Keratinocyte (primary cell): ENCODE measurements around the gene FAM114A1. TPM values are rescaled to one million over a fixed set of nuclear protein-coding genes. Genes with fewer than 3 reads are reported as not detected.

Source experiments
- DNase-seq: peaks from one replicate; pipeline ENCODE4 v3.0.0-alpha.2; 2011; ENCODE audit warnings: low read depth, missing footprints, low spot score
- FAIRE-seq: peaks from 2 replicates; lab custom pipeline; 2011; peaks lifted over from hg19 to GRCh38; lab: Jason Lieb, UNC
- H2AFZ ChIP-seq: 2 replicates; pipeline ENCODE4 v1.6.0; 2012; ENCODE audit warnings: low read length, control low read depth, inconsistent platforms; ENCODE audit not compliant: control insufficient read depth
- H3K27ac ChIP-seq: 2 replicates; pipeline ENCODE4 v1.5.1; 2011; ENCODE audit warnings: low read length; ENCODE audit not compliant: control insufficient read depth, insufficient read depth
- H3K27me3 ChIP-seq: 3 replicates; pipeline ENCODE4 v1.6.0; 2011; ENCODE audit warnings: low read length; ENCODE audit not compliant: control insufficient read depth, insufficient read depth; ENCODE audit errors: extremely low read depth
- H3K36me3 ChIP-seq, 2 experiments: 2 replicates in 1 of 2; 3 replicates in 1 of 2; pipeline ENCODE4 v1.5.1; 2011; ENCODE audit warnings: low read length in 2 of 2, mild to moderate bottlenecking in 1 of 2; ENCODE audit not compliant: control insufficient read depth in 2 of 2, insufficient read depth in 2 of 2; ENCODE audit errors: extremely low read depth in 1 of 2
- H3K4me1 ChIP-seq: 3 replicates; pipeline ENCODE4 v1.5.1; 2011; ENCODE audit warnings: low read length; ENCODE audit not compliant: control insufficient read depth, insufficient read depth; ENCODE audit errors: extremely low read depth
- H3K4me2 ChIP-seq: 3 replicates; pipeline ENCODE4 v1.6.0; 2011; ENCODE audit warnings: low read depth, low read length; ENCODE audit not compliant: control insufficient read depth, insufficient read depth; ENCODE audit errors: extremely low read depth
- H3K4me3 ChIP-seq, 3 experiments: fragments of 200-600 bp in 1 of 3; sonication (generic) in 1 of 3; 2 replicates in 2 of 3; 3 replicates in 1 of 3; pipeline ENCODE4 v1.5.1; 2011 to 2016; ENCODE audit warnings: low read length in 3 of 3, mild to moderate bottlenecking in 3 of 3, control low read depth in 2 of 3, inconsistent platforms in 1 of 3, low read depth in 1 of 3, mixed read lengths in 1 of 3, mixed run types in 1 of 3, moderate library complexity in 1 of 3; ENCODE audit not compliant: control insufficient read depth in 2 of 3, insufficient read depth in 2 of 3; ENCODE audit errors: extremely low read depth in 1 of 3
- H3K79me2 ChIP-seq: 2 replicates; pipeline ENCODE4 v1.6.0; 2012; ENCODE audit warnings: low read length; ENCODE audit not compliant: control insufficient read depth, insufficient read depth
- H3K9ac ChIP-seq: 3 replicates; pipeline ENCODE4 v1.6.0; 2011; ENCODE audit warnings: low read length; ENCODE audit not compliant: control insufficient read depth, insufficient read depth; ENCODE audit errors: extremely low read depth
- H3K9me1 ChIP-seq: 3 replicates; pipeline ENCODE4 v1.6.0; 2011; ENCODE audit warnings: low read length; ENCODE audit not compliant: control insufficient read depth, insufficient read depth; ENCODE audit errors: extremely low read depth
- H3K9me3 ChIP-seq: 2 replicates; pipeline ENCODE4 v1.5.1; 2012; ENCODE audit warnings: low read depth, low read length; ENCODE audit not compliant: control insufficient read depth
- H4K20me1 ChIP-seq: 3 replicates; pipeline ENCODE4 v1.6.0; 2011; ENCODE audit warnings: low read length; ENCODE audit not compliant: control insufficient read depth, insufficient read depth; ENCODE audit errors: extremely low read depth
- EZH2 ChIP-seq: IDR thresholded peaks from one replicate; pipeline ENCODE4 v1.6.1; 2012; ENCODE audit warnings: inconsistent platforms, mild to moderate bottlenecking, low read length, moderate library complexity
- dilution Hi-C: fragments of 300-500 bp; cut with MboI; formaldehyde crosslinking; loops from one replicate; pipeline ENCODE4 v1.7.0; 2020; ENCODE audit warnings: low sequenced_read_pairs; ENCODE audit not compliant: extremely low pct_ligation_motif_present
- polyA plus RNA-seq, 5 experiments: library from polyadenylated mRNA; depleted of rRNA in 3 of 5; stranded (reverse) in 3 of 5; stranded (forward) in 1 of 5; unstranded in 1 of 5; fragments of >200 nt; gene quantifications; 1 replicate in 1 of 5; 2 replicates in 3 of 5; 3 replicates in 1 of 5; pipeline versions ENCODE4 v1.2.1 to v1.2.3, GENCODE V29; 2011 to 2012; ENCODE audit warnings: missing spikeins in 2 of 5, low read depth in 1 of 5, low replicate concordance in 1 of 5
- TF ChIP-seq, protein P1 (sequence below), 3 experiments: IDR thresholded peaks in 1 of 3; conservative IDR thresholded peaks in 1 of 3; optimal IDR thresholded peaks in 1 of 3; 2 replicates in 2 of 3; 3 replicates in 1 of 3; pipeline versions ENCODE3 to v1.5.1; 2011; ENCODE audit warnings: low read length in 3 of 3, mild to moderate bottlenecking in 3 of 3, moderate library complexity in 2 of 3, control low read depth in 1 of 3, inconsistent platforms in 1 of 3; ENCODE audit not compliant: insufficient read depth in 2 of 3; ENCODE audit errors: extremely low read depth in 1 of 3

Gene FAM114A1
- polyA plus RNA-seq, 1 donor (not counting 4 experiments of a cell fraction or from before 2014, with no cell fraction given): 47.2 TPM

- no peak for DNase-seq
- Histone ChIP-seq H3K9ac (no peak overlapping the region), H2AFZ (no peak overlapping the region), H3K4me1 (peaks cover 26% of the 10 kb centered on the region), H3K27me3 (no peaks in the 10 kb centered on the region), H3K27ac (peak overlapping the region; percentile 17), H3K36me3 (no peaks in the 10 kb centered on the region), H3K9me3 (no peaks in the 10 kb centered on the region), H3K4me2 (no peak overlapping the region), H3K79me2 (no peaks in the 10 kb centered on the region), H4K20me1 (no peaks in the 10 kb centered on the region), H3K9me1 (no peaks in the 10 kb centered on the region), H3K4me3 (no peak overlapping the region)
- peak; percentile 67 for FAIRE-seq
- dilution Hi-C loops: no loop called here
- TF ChIP-seq EZH2: no peak
- TF ChIP-seq, protein P1, sequence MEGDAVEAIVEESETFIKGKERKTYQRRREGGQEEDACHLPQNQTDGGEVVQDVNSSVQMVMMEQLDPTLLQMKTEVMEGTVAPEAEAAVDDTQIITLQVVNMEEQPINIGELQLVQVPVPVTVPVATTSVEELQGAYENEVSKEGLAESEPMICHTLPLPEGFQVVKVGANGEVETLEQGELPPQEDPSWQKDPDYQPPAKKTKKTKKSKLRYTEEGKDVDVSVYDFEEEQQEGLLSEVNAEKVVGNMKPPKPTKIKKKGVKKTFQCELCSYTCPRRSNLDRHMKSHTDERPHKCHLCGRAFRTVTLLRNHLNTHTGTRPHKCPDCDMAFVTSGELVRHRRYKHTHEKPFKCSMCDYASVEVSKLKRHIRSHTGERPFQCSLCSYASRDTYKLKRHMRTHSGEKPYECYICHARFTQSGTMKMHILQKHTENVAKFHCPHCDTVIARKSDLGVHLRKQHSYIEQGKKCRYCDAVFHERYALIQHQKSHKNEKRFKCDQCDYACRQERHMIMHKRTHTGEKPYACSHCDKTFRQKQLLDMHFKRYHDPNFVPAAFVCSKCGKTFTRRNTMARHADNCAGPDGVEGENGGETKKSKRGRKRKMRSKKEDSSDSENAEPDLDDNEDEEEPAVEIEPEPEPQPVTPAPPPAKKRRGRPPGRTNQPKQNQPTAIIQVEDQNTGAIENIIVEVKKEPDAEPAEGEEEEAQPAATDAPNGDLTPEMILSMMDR (optimal IDR thresholded peaks at IDR 0.05 in 1 of 3, IDR thresholded peaks at IDR 0.05 in 1 of 3, conservative IDR thresholded peaks at IDR 0.05 in 1 of 3; ENCODE audit: extremely low read depth in 1 of 3, insufficient read depth in 2 of 3, low read length in 3 of 3): no peak
Measured at GRCh38 chr4:38819569-38819968, 48.0 kb upstream of the FAM114A1 start.

GRCh38 chr4:38820329-38821061 lies 47.1 kb upstream of the FAM114A1 start:
- no peaks in the 10 kb centered on the region for H3K79me2 ChIP-seq
- no peak for TF ChIP-seq EZH2
- TF ChIP-seq, protein P1 (optimal IDR thresholded peaks at IDR 0.05 in 1 of 3, IDR thresholded peaks at IDR 0.05 in 1 of 3, conservative IDR thresholded peaks at IDR 0.05 in 1 of 3; ENCODE audit: extremely low read depth in 1 of 3, insufficient read depth in 2 of 3, low read length in 3 of 3): no peak
- dilution Hi-C loops: no loop called here
- H3K27ac ChIP-seq: no peak overlapping the region
- peak overlapping the region; percentile 61 for H2AFZ ChIP-seq
- peak overlapping the region; percentile 8 for H3K9ac ChIP-seq
- DNase-seq (no peak), FAIRE-seq (peak; percentile 43)
- H3K4me2 ChIP-seq: no peak overlapping the region
- no peaks in the 10 kb centered on the region for H3K9me1 ChIP-seq
- peaks cover 26% of the 10 kb centered on the region for H3K4me1 ChIP-seq
- no peak overlapping the region for H3K4me3 ChIP-seq
- no peaks in the 10 kb centered on the region for H3K27me3 ChIP-seq
- no peaks in the 10 kb centered on the region for H3K36me3 ChIP-seq
- H4K20me1 ChIP-seq: no peaks in the 10 kb centered on the region
- H3K9me3 ChIP-seq: no peaks in the 10 kb centered on the region
